ENCODE data around the gene DHX40. TPM values are rescaled to one million over a fixed set of nuclear protein-coding genes. Genes with fewer than 3 reads are reported as not detected.

DHX40 gene
- polyA plus RNA-seq, 2 of the 4 experiments (the other 2 are of a cell fraction) = 55.8 to 109 TPM

Small RNA genes within 50 kb of the gene (small RNA-seq; reads per million reads assigned to genes)
- 0 reads per million in 6 experiments for gene RNU4-13P

Other genes starting within 250 kb of the DHX40 start
- gene YPEL2, start 234.0 kb upstream of the DHX40 start, polyA plus RNA-seq (2011; rRNA removed) = 8.2 and 9.6 TPM in 2 replicates
- gene YPEL2, start 234.0 kb upstream of the DHX40 start, polyA plus RNA-seq (2017; fragmentation: RNase III; extraction: RNeasy Plus Mini Kit Qiagen cat#74134 plus additional on column Dnase treatment) = 2.2 to 5.4 TPM (median 4.7 TPM) in 3 replicates
- gene CLTC, start 54.3 kb downstream of the DHX40 start, polyA plus RNA-seq (2011; rRNA removed) = 360 and 376 TPM in 2 replicates
- 182 to 185 TPM (median 183 TPM) in 3 replicates for gene CLTC, start 54.3 kb downstream of the DHX40 start, polyA plus RNA-seq (2017; fragmentation: RNase III; extraction: RNeasy Plus Mini Kit Qiagen cat#74134 plus additional on column Dnase treatment)
- gene PTRH2, start 141.8 kb downstream of the DHX40 start, polyA plus RNA-seq (2011; rRNA removed) = 169 and 171 TPM in 2 replicates
- gene PTRH2, start 141.8 kb downstream of the DHX40 start, polyA plus RNA-seq (2017; fragmentation: RNase III; extraction: RNeasy Plus Mini Kit Qiagen cat#74134 plus additional on column Dnase treatment) = 109 to 114 TPM (median 111 TPM) in 3 replicates
- 638 and 726 TPM in 2 replicates for gene VMP1, start 142.0 kb downstream of the DHX40 start, polyA plus RNA-seq (2011; rRNA removed)
- 354 to 422 TPM (median 395 TPM) in 3 replicates for gene VMP1, start 142.0 kb downstream of the DHX40 start, polyA plus RNA-seq (2017; fragmentation: RNase III; extraction: RNeasy Plus Mini Kit Qiagen cat#74134 plus additional on column Dnase treatment)

Measured in A549 (cell line).